HCT116 (cell line): ENCODE measurements around the gene TTC32.

Source experiments
- EZH2phosphoT487 ChIP-seq: fragments of 200-600 bp; IDR thresholded peaks from 2 replicates; pipeline ENCODE4 v1.6.1; 2018; ENCODE audit warnings: antibody characterized with exemption, borderline replicate concordance
- POLR2AphosphoS5 ChIP-seq: IDR thresholded peaks from 2 replicates; pipeline ENCODE4 v1.6.1; 2011; ENCODE audit warnings: mild to moderate bottlenecking, low read depth, low read length, moderate library complexity
- YY1 ChIP-seq: IDR thresholded peaks from 2 replicates; pipeline ENCODE4 v1.6.1; 2011; ENCODE audit warnings: low read length, low read depth, moderate library complexity, mild to moderate bottlenecking; ENCODE audit not compliant: insufficient replicate concordance; ENCODE audit errors: extremely low read depth
- ZFX ChIP-seq: fragments of 450-650 bp; IDR thresholded peaks from 2 replicates; pipeline ENCODE4 v1.6.1; 2017

- TF ChIP-seq POLR2AphosphoS5, result no peak
- TF ChIP-seq EZH2phosphoT487, result no peak
- no peak for TF ChIP-seq YY1
- no peak for TF ChIP-seq ZFX
Observed at GRCh38 chr2:19942199-19942598, 40.4 kb upstream of the TTC32 start.
